OCI-LY7 (cell line): Measurements from ENCODE around the gene BLMH.

Experiments used
- EZH2phosphoT487 ChIP-seq: fragments of 200-600 bp; sonication (generic); IDR thresholded peaks from 2 replicates; pipeline ENCODE4 v1.6.1; 2018; ENCODE audit warnings: low read depth, borderline replicate concordance, mild to moderate bottlenecking, mixed run types, antibody characterized with exemption, low read length, moderate library complexity, mixed read lengths
- TF ChIP-seq, protein P1 (sequence below): fragments of 200-600 bp; sonication (generic); conservative IDR thresholded peaks from 2 replicates; pipeline ENCODE4 v1.5.1; 2014; ENCODE audit warnings: mild to moderate bottlenecking, antibody characterized with exemption, low read length, moderate library complexity, mixed read lengths

DNA sequence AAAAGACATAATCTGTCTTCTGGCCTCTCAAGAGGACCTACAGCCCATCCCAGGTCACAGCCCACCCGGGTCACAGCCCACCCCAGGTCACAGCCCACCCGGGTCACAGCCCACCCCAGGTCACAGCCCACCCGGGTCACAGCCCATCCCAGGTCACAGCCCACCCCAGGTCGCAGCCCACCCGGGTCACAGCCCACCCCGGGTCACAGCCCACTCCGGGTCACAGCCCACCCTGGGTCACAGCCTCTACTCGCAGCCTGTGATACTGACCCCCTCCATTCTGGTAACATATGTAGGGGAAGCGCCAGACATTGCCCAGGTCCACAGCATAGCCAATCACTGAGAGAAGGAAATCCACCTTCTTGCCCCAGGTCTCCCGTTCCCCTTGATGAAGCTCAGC is 70.4 kb downstream of the BLMH start:
- TF ChIP-seq, protein P1, sequence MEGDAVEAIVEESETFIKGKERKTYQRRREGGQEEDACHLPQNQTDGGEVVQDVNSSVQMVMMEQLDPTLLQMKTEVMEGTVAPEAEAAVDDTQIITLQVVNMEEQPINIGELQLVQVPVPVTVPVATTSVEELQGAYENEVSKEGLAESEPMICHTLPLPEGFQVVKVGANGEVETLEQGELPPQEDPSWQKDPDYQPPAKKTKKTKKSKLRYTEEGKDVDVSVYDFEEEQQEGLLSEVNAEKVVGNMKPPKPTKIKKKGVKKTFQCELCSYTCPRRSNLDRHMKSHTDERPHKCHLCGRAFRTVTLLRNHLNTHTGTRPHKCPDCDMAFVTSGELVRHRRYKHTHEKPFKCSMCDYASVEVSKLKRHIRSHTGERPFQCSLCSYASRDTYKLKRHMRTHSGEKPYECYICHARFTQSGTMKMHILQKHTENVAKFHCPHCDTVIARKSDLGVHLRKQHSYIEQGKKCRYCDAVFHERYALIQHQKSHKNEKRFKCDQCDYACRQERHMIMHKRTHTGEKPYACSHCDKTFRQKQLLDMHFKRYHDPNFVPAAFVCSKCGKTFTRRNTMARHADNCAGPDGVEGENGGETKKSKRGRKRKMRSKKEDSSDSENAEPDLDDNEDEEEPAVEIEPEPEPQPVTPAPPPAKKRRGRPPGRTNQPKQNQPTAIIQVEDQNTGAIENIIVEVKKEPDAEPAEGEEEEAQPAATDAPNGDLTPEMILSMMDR = no peak
- no peak for TF ChIP-seq EZH2phosphoT487
